Measurements from ENCODE around the gene MYBPHL. TPM values are rescaled to one million over a fixed set of nuclear protein-coding genes. Genes with fewer than 3 reads are reported as not detected.

MYBPHL gene
- total and polyA plus RNA-seq, 2 of the 13 experiments (the other 11 are each of a cell fraction or from before 2014, with no cell fraction given), result 3.7 to 3.8 TPM

- FAIRE-seq (no peak), ATAC-seq (no peak), DNase-seq (ENCODE audit: low spot score) (no peak)
- Histone ChIP-seq H3K79me2 (ENCODE audit: insufficient read depth, low read length) (no peaks in the 10 kb centered on the region), H4K20me1 (ENCODE audit: insufficient read depth, low read length) (no peaks in the 10 kb centered on the region), H3K4me3 (replicated peaks in 1 of 3; ENCODE audit: insufficient read depth in 1 of 3, low read depth in 2 of 3, low read length in 3 of 3) (no peak overlapping the region), H3K9ac (ENCODE audit: insufficient read depth, low read depth, low read length) (no peak overlapping the region), H3K27ac (ENCODE audit: extremely low read length, insufficient read depth, low read length) (no peak overlapping the region), H2AFZ (ENCODE audit: low read length) (no peak overlapping the region), H3K9me3 (ENCODE audit: low read length) (no peaks in the 10 kb centered on the region), H3K4me2 (ENCODE audit: low read depth, low read length) (no peak overlapping the region), H3K27me3 (ENCODE audit: control insufficient read depth in 1 of 2, insufficient read depth in 2 of 2, low read length in 2 of 2) (no peaks in the 10 kb centered on the region), H3K36me3 (replicated peaks in 1 of 2; ENCODE audit: control insufficient read depth in 1 of 2, insufficient read depth in 2 of 2, low read length in 2 of 2) (peaks cover 18 to 91% of the 10 kb centered on the region in 2 experiments), H3K4me1 (ENCODE audit: insufficient read depth, low read length) (no peaks in the 10 kb centered on the region)
- POLR2A ChIA-PET, result no interaction called here
- in situ Hi-C loops (cut with HindIII; ENCODE audit: extremely low pct_ligation_motif_present, low pct_unique_long_range_greater_than_20kb) (no loop called here), intact Hi-C loops (cut with micrococcal nuclease; ENCODE audit: unreplicated experiment) (no loop called here)
- no TSS peak for BruUV-seq (replicated peaks)
- CTCF ChIA-PET (ENCODE audit: low intra/inter-chr PET ratio, low total read pairs), result no interaction called here
- over 99% methylated on average over 6 of the region's 6 CpGs for WGBS (ENCODE audit: low lambda C conversion rate)
- no peak for TF ChIP-seq ZNF792 (CRISPR knock-in tag; IDR thresholded peaks at IDR 0.05)
- no peak for TF ChIP-seq HIC2 (CRISPR knock-in tag; IDR thresholded peaks at IDR 0.05; ENCODE audit: low read depth)
- no peak for TF ChIP-seq ZBTB20 (CRISPR knock-in tag; IDR thresholded peaks at IDR 0.05; ENCODE audit: borderline replicate concordance, low read depth)
Measured at GRCh38 chr1:109338091-109338490, 31.3 kb upstream of the MYBPHL start.

GRCh38 chr1:109335091-109335490 lies 28.3 kb upstream of the MYBPHL start:
- H3K4me1 ChIP-seq (ENCODE audit: insufficient read depth, low read length), result no peaks in the 10 kb centered on the region
- BruUV-seq (replicated peaks), result no TSS peak
- CTCF ChIA-PET (ENCODE audit: low intra/inter-chr PET ratio, low total read pairs), result no interaction called here
- 97% methylated on average over 4 of the region's 4 CpGs for WGBS (ENCODE audit: low lambda C conversion rate)
- ATAC-seq (no peak), FAIRE-seq (no peak), DNase-seq (ENCODE audit: low spot score) (no peak)
- no peaks in the 10 kb centered on the region for H3K27me3 ChIP-seq (ENCODE audit: control insufficient read depth in 1 of 2, insufficient read depth in 2 of 2, low read length in 2 of 2)
- no peak overlapping the region for H3K4me2 ChIP-seq (ENCODE audit: low read depth, low read length)
- intact Hi-C loops (cut with micrococcal nuclease; ENCODE audit: unreplicated experiment), result no loop called here
- H3K4me3 ChIP-seq (replicated peaks in 1 of 3; ENCODE audit: insufficient read depth in 1 of 3, low read depth in 2 of 3, low read length in 3 of 3), result no peak overlapping the region
- no peak overlapping the region for H2AFZ ChIP-seq (ENCODE audit: low read length)
- no peaks in the 10 kb centered on the region for H4K20me1 ChIP-seq (ENCODE audit: insufficient read depth, low read length)
- H3K9me3 ChIP-seq (ENCODE audit: low read length), result 0 out of 2 replicates have a peak, but pooled peaks cover 4% of the 10 kb centered on the region
- POLR2A ChIA-PET, result no interaction called here
- peaks cover 17 to 86% of the 10 kb centered on the region in 2 experiments for H3K36me3 ChIP-seq (replicated peaks in 1 of 2; ENCODE audit: control insufficient read depth in 1 of 2, insufficient read depth in 2 of 2, low read length in 2 of 2)
- no peaks in the 10 kb centered on the region for H3K79me2 ChIP-seq (ENCODE audit: insufficient read depth, low read length)
- in situ Hi-C loops (cut with HindIII; ENCODE audit: extremely low pct_ligation_motif_present, low pct_unique_long_range_greater_than_20kb), result no loop called here
- no peak overlapping the region for H3K9ac ChIP-seq (ENCODE audit: insufficient read depth, low read depth, low read length)
- no peak overlapping the region for H3K27ac ChIP-seq (ENCODE audit: extremely low read length, insufficient read depth, low read length)
- TF ChIP-seq HMGA1 (CRISPR knock-in tag; conservative IDR thresholded peaks at IDR 0.05), result no peak
- no peak for TF ChIP-seq ZNF740 (CRISPR knock-in tag; IDR thresholded peaks at IDR 0.05)
- TF ChIP-seq ZNF24 (IDR thresholded peaks at IDR 0.05), result no peak
- no peak for TF ChIP-seq ZBTB40 (IDR thresholded peaks at IDR 0.05)
- TF ChIP-seq ZBTB40 (CRISPR knock-in tag; IDR thresholded peaks at IDR 0.05), result no peak
